PC-3 (cell line): ENCODE results near the gene ESYT3.

Source experiments
- EZH2phosphoT487 ChIP-seq: fragments of 300-600 bp; sonication (generic); IDR thresholded peaks from 2 replicates; pipeline ENCODE4 v1.6.1; 2018; ENCODE audit warnings: mild to moderate bottlenecking, antibody characterized with exemption, low read length, borderline replicate concordance
- TF ChIP-seq, protein P1 (sequence below): fragments of 300-600 bp; sonication (generic); conservative IDR thresholded peaks from 2 replicates; pipeline ENCODE4 v1.5.1; 2017; ENCODE audit warnings: antibody characterized with exemption, low read depth, mild to moderate bottlenecking, low read length

DNA sequence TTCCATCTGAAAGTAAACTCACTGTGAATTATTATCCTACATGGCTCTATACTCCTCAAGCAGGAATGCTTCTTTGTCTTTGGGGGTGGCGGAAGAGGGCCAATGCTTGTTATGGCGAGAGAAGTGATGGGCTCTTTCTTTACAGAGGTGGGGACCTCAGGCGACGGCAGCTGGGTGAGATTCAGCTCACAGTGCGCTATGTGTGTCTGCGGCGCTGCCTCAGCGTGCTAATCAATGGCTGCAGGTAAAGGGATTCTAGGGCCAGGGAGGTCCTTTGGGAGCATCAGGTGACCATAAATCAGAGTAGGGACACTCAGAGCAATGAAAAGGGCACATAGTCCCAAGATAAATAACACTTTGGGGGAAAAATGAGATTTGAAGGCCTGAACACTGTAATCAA, 39.0 kb downstream of the ESYT3 start:
- TF ChIP-seq, protein P1, sequence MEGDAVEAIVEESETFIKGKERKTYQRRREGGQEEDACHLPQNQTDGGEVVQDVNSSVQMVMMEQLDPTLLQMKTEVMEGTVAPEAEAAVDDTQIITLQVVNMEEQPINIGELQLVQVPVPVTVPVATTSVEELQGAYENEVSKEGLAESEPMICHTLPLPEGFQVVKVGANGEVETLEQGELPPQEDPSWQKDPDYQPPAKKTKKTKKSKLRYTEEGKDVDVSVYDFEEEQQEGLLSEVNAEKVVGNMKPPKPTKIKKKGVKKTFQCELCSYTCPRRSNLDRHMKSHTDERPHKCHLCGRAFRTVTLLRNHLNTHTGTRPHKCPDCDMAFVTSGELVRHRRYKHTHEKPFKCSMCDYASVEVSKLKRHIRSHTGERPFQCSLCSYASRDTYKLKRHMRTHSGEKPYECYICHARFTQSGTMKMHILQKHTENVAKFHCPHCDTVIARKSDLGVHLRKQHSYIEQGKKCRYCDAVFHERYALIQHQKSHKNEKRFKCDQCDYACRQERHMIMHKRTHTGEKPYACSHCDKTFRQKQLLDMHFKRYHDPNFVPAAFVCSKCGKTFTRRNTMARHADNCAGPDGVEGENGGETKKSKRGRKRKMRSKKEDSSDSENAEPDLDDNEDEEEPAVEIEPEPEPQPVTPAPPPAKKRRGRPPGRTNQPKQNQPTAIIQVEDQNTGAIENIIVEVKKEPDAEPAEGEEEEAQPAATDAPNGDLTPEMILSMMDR: no peak
- no peak for TF ChIP-seq EZH2phosphoT487
